Transverse colon (tissue), 4 donors: ENCODE results near the gene IFT88.

Experiments
- EP300 ChIP-seq: sonication (generic); formaldehyde crosslinking; IDR thresholded peaks from one replicate; pipeline ENCODE4 v1.6.1; 2017; ENCODE audit warnings: antibody characterized with exemption, low read depth
- POLR2A ChIP-seq: fragments of 450-650 bp; IDR thresholded peaks from one replicate; pipeline ENCODE4 v1.6.1; 2016; ENCODE audit warnings: antibody characterized with exemption, mild to moderate bottlenecking, moderate library complexity
- POLR2AphosphoS5 ChIP-seq, 3 donors: sonication (generic); formaldehyde crosslinking; IDR thresholded peaks; one replicate each; pipeline ENCODE4 v1.6.1; 2016; ENCODE audit warnings: antibody characterized with exemption in 3 of 3
- TF ChIP-seq, protein P1 (sequence below), 5 experiments: fragments of 200-600 bp in 3 of 5; fragments of 450-650 bp in 2 of 5; sonication (generic) in 3 of 5; IDR thresholded peaks; 1 replicate in 2 of 5; 2 replicates in 3 of 5; pipeline ENCODE4 v1.5.1; 2016 to 2017; ENCODE audit warnings: antibody characterized with exemption in 5 of 5, inconsistent platforms in 3 of 5, mild to moderate bottlenecking in 2 of 5, moderate library complexity in 1 of 5

DNA sequence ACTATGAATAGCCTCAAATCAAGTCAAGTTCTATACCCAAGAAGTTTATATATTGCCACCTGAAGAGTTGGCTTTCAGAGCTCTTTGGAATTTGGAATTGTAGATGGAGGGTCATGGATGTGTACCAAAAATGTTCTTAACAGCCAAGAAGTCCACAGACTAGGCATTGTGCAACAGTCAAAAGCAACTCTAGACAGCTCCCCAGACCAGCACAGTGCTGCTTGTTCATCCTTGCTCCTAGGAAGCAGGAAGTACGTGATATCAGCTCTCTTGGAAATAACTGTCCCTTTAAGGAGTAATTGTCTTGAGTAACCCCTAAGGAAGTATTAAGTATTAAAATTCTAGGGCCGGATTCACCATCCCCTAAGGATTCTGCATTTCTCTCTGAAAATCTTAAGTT is 105.8 kb downstream of the IFT88 start:
- TF ChIP-seq, protein P1, sequence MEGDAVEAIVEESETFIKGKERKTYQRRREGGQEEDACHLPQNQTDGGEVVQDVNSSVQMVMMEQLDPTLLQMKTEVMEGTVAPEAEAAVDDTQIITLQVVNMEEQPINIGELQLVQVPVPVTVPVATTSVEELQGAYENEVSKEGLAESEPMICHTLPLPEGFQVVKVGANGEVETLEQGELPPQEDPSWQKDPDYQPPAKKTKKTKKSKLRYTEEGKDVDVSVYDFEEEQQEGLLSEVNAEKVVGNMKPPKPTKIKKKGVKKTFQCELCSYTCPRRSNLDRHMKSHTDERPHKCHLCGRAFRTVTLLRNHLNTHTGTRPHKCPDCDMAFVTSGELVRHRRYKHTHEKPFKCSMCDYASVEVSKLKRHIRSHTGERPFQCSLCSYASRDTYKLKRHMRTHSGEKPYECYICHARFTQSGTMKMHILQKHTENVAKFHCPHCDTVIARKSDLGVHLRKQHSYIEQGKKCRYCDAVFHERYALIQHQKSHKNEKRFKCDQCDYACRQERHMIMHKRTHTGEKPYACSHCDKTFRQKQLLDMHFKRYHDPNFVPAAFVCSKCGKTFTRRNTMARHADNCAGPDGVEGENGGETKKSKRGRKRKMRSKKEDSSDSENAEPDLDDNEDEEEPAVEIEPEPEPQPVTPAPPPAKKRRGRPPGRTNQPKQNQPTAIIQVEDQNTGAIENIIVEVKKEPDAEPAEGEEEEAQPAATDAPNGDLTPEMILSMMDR (IDR thresholded peaks at IDR 0.05): no peak
- TF ChIP-seq POLR2A (no peak), POLR2AphosphoS5 (IDR thresholded peaks at IDR 0.05) (no peak), EP300 (no peak)
